Parathyroid adenoma (tissue), 2 donors: ENCODE results near the gene CDK5.

Source experiments
- H2AFZ ChIP-seq: fragments of 300-600 bp; sonication (generic); one replicate; pipeline ENCODE4 v1.7.0; 2017; ENCODE audit warnings: antibody characterized with exemption, mild to moderate bottlenecking
- H3K27ac ChIP-seq: fragments of 300-600 bp; sonication (generic); one replicate; pipeline ENCODE4 v1.7.0; 2017
- H3K27me3 ChIP-seq: fragments of 300-600 bp; sonication (generic); one replicate; pipeline ENCODE4 v1.7.0; 2017; ENCODE audit warnings: low read length; ENCODE audit not compliant: control insufficient read depth, insufficient read depth
- H3K36me3 ChIP-seq: fragments of 300-600 bp; sonication (generic); one replicate; pipeline ENCODE4 v1.7.0; 2017; ENCODE audit warnings: low read length; ENCODE audit not compliant: control insufficient read depth, insufficient read depth
- H3K4me1 ChIP-seq: fragments of 300-600 bp; sonication (generic); one replicate; pipeline ENCODE4 v1.7.0; 2017; ENCODE audit warnings: control low read depth
- H3K4me2 ChIP-seq: fragments of 300-600 bp; sonication (generic); one replicate; pipeline ENCODE4 v1.7.0; 2017; ENCODE audit warnings: low read length
- H3K4me3 ChIP-seq: fragments of 300-600 bp; sonication (generic); one replicate; pipeline ENCODE4 v1.7.0; 2017; ENCODE audit warnings: low read depth, low read length
- H3K79me2 ChIP-seq: fragments of 300-600 bp; sonication (generic); one replicate; pipeline ENCODE4 v1.7.0; 2017; ENCODE audit warnings: control low read depth
- H3K9ac ChIP-seq: fragments of 300-600 bp; sonication (generic); one replicate; pipeline ENCODE4 v1.7.0; 2017; ENCODE audit warnings: mild to moderate bottlenecking
- H3K9me3 ChIP-seq: fragments of 300-600 bp; sonication (generic); one replicate; pipeline ENCODE4 v1.7.0; 2017; ENCODE audit warnings: low read length; ENCODE audit not compliant: control insufficient read depth
- TF ChIP-seq, protein P1 (sequence below): fragments of 300-600 bp; sonication (generic); IDR thresholded peaks from one replicate; pipeline ENCODE4 v1.7.0; 2017; ENCODE audit warnings: antibody characterized with exemption, mild to moderate bottlenecking
- donor health status: primary hyperparathyroidism.

The CDK5 gene

DNA sequence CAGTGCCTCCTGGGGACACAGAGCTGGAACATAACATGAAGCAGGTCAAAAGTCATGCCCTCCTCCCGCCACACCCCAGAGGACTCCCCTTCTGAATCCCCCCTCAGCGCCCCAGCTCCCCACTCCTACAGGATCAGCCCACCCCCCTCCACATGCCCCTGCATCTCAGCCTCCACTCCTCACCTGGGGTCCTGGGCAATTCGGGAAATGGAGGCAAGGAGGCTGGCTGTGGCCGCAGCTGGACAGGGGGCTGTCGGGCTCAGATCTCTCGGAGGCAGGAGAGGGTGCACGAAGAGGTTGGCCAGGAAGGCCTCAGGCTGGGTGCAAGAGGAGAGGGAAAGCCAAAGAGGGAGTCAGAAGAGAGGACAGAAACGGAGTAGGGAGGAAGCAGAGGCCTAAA is 41.2 kb downstream of the CDK5 start:
- H3K27ac ChIP-seq = no peak overlapping the region
- H2AFZ ChIP-seq = no peak overlapping the region
- H3K27me3 ChIP-seq = no peaks in the 10 kb centered on the region
- H3K9me3 ChIP-seq = no peaks in the 10 kb centered on the region
- no peak overlapping the region for H3K4me3 ChIP-seq
- H3K9ac ChIP-seq = no peak overlapping the region
- H3K79me2 ChIP-seq = no peaks in the 10 kb centered on the region
- TF ChIP-seq, protein P1, sequence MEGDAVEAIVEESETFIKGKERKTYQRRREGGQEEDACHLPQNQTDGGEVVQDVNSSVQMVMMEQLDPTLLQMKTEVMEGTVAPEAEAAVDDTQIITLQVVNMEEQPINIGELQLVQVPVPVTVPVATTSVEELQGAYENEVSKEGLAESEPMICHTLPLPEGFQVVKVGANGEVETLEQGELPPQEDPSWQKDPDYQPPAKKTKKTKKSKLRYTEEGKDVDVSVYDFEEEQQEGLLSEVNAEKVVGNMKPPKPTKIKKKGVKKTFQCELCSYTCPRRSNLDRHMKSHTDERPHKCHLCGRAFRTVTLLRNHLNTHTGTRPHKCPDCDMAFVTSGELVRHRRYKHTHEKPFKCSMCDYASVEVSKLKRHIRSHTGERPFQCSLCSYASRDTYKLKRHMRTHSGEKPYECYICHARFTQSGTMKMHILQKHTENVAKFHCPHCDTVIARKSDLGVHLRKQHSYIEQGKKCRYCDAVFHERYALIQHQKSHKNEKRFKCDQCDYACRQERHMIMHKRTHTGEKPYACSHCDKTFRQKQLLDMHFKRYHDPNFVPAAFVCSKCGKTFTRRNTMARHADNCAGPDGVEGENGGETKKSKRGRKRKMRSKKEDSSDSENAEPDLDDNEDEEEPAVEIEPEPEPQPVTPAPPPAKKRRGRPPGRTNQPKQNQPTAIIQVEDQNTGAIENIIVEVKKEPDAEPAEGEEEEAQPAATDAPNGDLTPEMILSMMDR = no peak
- no peak overlapping the region for H3K4me2 ChIP-seq
- H3K36me3 ChIP-seq = no peaks in the 10 kb centered on the region
- H3K4me1 ChIP-seq = peaks cover 3% of the 10 kb centered on the region

DNA sequence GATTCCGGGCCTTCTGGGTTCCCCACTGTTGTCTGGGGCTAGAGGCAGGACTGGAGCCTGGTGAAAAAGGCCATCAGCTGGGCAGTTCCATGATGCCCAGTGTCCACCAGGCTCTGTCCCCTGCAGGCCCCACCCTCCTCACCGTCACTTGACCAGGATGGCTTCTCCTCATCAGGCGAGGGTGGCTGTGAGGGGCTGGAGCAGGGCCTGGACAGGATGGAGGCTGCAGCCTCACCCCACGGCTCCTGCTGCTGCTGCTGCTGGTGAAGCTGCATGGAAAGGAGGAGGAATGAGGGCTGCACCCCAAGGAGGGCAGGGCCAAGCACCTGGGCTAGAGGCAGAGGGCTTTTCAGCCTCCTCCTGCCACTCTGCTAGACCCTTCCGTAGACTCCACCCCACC is 41.7 kb downstream of the CDK5 start:
- H3K79me2 ChIP-seq = no peaks in the 10 kb centered on the region
- H3K27me3 ChIP-seq = no peaks in the 10 kb centered on the region
- H3K36me3 ChIP-seq = no peaks in the 10 kb centered on the region
- peaks cover 3% of the 10 kb centered on the region for H3K4me1 ChIP-seq
- no peak overlapping the region for H3K4me2 ChIP-seq
- TF ChIP-seq, protein P1 = no peak
- no peak overlapping the region for H3K4me3 ChIP-seq
- no peak overlapping the region for H3K27ac ChIP-seq
- H2AFZ ChIP-seq = no peak overlapping the region
- H3K9me3 ChIP-seq = no peaks in the 10 kb centered on the region
- H3K9ac ChIP-seq = no peak overlapping the region

- Histone ChIP-seq H3K4me2 (no peak overlapping the region), H3K27me3 (no peaks in the 10 kb centered on the region), H3K27ac (no peak overlapping the region), H3K79me2 (no peaks in the 10 kb centered on the region), H3K36me3 (no peaks in the 10 kb centered on the region), H3K9me3 (no peaks in the 10 kb centered on the region), H2AFZ (no peak overlapping the region), H3K4me3 (no peak overlapping the region), H3K9ac (no peak overlapping the region), H3K4me1 (peaks cover 3% of the 10 kb centered on the region)
- TF ChIP-seq, protein P1 = no peak
These were observed 42.7 kb downstream of the CDK5 start for GRCh38 chr7:151014950-151015349.

GRCh38 chr7:151013733-151014497 is 43.8 kb downstream of the CDK5 start:
- Histone ChIP-seq H3K9ac (no peak overlapping the region), H3K27me3 (no peaks in the 10 kb centered on the region), H2AFZ (peak overlapping the region; percentile 70), H3K4me3 (peak overlapping the region; percentile 41), H3K4me1 (peaks cover 3% of the 10 kb centered on the region), H3K36me3 (no peaks in the 10 kb centered on the region), H3K9me3 (no peaks in the 10 kb centered on the region), H3K27ac (no peak overlapping the region), H3K79me2 (no peaks in the 10 kb centered on the region), H3K4me2 (peak overlapping the region; percentile 71)
- TF ChIP-seq, protein P1 = no peak

GRCh38 chr7:151013356-151013732 is 44.4 kb downstream of the CDK5 start:
- H3K27me3 ChIP-seq = no peaks in the 10 kb centered on the region
- H3K9ac ChIP-seq = no peak overlapping the region
- no peak overlapping the region for H3K27ac ChIP-seq

More at GRCh38 chr7:151013356-151013732, 44.4 kb downstream of the CDK5 start:
- Histone ChIP-seq H3K36me3 (no peaks in the 10 kb centered on the region), H3K79me2 (no peaks in the 10 kb centered on the region), H3K9me3 (no peaks in the 10 kb centered on the region), H3K4me2 (peak overlapping the region; percentile 71), H3K4me3 (peak overlapping the region; percentile 41), H3K4me1 (peaks cover 2% of the 10 kb centered on the region), H2AFZ (peak overlapping the region; percentile 70)
- TF ChIP-seq, protein P1 = no peak
